Mucosa of stomach (tissue), 1 donor: Measurements from ENCODE around the gene LINC01488.

ENCODE experiments used
- H3K27me3 ChIP-seq: one replicate; pipeline ENCODE4 v1.7.0; 2013; ENCODE audit warnings: mild to moderate bottlenecking, low read length; ENCODE audit not compliant: control insufficient read depth, insufficient read depth
- H3K36me3 ChIP-seq: one replicate; pipeline ENCODE4 v1.7.0; 2013; ENCODE audit warnings: low read length; ENCODE audit not compliant: control insufficient read depth, insufficient read depth
- H3K4me1 ChIP-seq: one replicate; pipeline ENCODE4 v1.7.0; 2013; ENCODE audit warnings: mild to moderate bottlenecking, low read length; ENCODE audit not compliant: control insufficient read depth, insufficient read depth
- H3K4me3 ChIP-seq: one replicate; pipeline ENCODE4 v1.7.0; 2013; ENCODE audit warnings: low read length
- H3K9ac ChIP-seq: one replicate; pipeline ENCODE4 v1.7.0; 2013; ENCODE audit warnings: mild to moderate bottlenecking, low read length, moderate library complexity
- H3K9me3 ChIP-seq: one replicate; pipeline ENCODE4 v1.7.0; 2013; ENCODE audit warnings: mild to moderate bottlenecking, low read length, moderate library complexity; ENCODE audit not compliant: control insufficient read depth
- donor health status: Pancreatic carcinoma.

The LINC01488 gene

DNA sequence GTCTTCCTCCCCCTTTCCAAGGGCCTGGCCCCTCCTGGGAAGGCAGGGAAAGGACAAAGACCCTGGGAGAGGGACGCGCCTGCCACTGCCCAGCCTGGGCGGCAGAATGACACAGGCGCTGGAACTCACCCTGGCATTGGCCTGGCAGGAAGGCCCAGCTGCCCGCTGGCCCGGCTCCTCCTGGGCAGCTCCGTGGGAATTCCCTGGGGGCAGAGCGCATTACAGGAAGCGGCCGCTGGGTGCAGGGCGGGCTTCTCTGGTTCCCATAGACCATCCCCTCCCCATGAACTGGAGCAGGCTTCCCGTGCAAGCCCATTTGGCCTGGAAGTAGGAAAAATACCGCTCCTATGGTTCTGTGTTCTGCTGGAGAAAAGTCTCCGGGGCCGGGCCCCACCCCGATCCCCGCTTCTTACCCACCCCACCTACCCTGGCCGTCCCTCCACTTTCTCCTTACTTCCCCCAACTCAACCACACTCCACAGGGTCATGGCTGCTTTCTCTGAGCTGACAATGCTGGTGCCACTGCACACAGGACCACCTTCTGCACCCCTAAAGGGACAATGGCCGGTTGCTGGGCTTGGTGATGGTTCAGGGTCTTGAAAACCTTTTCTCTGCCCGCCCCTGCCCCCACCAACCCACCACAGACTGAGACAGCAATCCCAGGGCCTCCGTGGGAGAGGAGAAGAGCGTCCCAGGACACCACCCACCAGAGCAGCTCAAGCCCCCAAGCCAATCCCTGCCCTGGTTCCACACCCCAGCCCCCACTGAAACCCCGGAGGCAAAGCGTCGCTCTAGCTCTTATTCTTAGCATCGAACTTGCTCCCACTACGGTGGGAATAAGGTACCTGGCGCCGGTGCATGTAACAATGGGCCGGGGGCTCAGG is 58.9 kb downstream of the LINC01488 start:
- no peak overlapping the region for H3K4me3 ChIP-seq
- H3K9me3 ChIP-seq = no peaks in the 10 kb centered on the region
- H3K36me3 ChIP-seq = no peaks in the 10 kb centered on the region
- peaks cover 7% of the 10 kb centered on the region for H3K4me1 ChIP-seq
- H3K27me3 ChIP-seq = no peaks in the 10 kb centered on the region
- no peak overlapping the region for H3K9ac ChIP-seq

GRCh38 chr11:69541001-69541285 is 59.5 kb downstream of the LINC01488 start:
- Histone ChIP-seq H3K4me3 (no peak overlapping the region), H3K4me1 (peaks cover 7% of the 10 kb centered on the region), H3K9me3 (no peaks in the 10 kb centered on the region), H3K9ac (no peak overlapping the region), H3K36me3 (no peaks in the 10 kb centered on the region), H3K27me3 (peaks cover under 1% of the 10 kb centered on the region)

DNA sequence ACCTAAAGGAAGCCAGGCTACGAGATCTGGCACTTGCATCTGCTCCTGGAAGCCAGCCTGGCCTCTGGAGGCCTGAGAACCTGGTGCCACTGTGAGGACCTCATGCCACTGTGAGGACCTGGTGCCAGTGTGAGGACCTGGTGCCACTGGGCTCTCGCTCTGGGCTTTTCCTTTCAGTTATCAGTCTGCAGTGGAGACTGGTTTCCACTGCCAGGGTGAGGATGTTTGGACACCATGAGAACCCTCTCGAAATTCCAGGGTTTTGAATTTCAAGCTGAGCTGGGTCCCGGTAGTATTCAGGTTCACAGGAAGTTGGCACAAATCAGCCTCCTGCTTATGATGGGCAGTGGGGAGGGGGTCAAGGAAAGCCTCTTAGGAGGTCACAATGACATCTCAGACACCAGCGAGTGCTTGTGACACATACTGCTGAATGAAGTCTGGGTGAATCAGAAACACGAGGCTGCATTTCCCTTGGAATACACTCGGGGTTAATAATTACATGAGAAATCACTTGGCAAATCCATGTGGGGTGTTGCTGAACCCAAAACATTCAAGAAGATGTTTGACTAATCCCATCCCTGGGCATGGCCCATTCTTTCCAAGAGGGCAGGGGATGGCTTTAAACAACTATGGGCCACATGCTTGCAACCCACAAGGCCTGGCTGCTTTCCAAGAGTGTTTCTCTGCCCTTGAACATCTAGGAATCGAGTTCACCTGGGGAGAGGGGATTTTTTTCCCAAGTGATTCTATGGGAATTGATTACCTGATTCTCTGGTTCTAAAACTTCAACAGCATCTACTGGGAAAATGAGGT is 60.2 kb downstream of the LINC01488 start:
- Histone ChIP-seq H3K27me3 (peaks cover 4% of the 10 kb centered on the region), H3K4me1 (peaks cover 7% of the 10 kb centered on the region), H3K36me3 (no peaks in the 10 kb centered on the region), H3K9ac (no peak overlapping the region), H3K9me3 (no peaks in the 10 kb centered on the region), H3K4me3 (no peak overlapping the region)

GRCh38 chr11:69542314-69543168 is 61.1 kb downstream of the LINC01488 start:
- H3K4me1 ChIP-seq = peaks cover 7% of the 10 kb centered on the region
- H3K9me3 ChIP-seq = no peaks in the 10 kb centered on the region
- H3K27me3 ChIP-seq = peaks cover 4% of the 10 kb centered on the region
- H3K4me3 ChIP-seq = no peak overlapping the region
- H3K36me3 ChIP-seq = no peaks in the 10 kb centered on the region
- H3K9ac ChIP-seq = no peak overlapping the region
